Hematopoietic multipotent progenitor cell treated with erythropoietin and hydrocortisone succinate and interleukin-3 and kit ligand, for 15 days (in vitro differentiated cells): ENCODE results near the gene EHBP1L1.
"Not testable (repeated sequence)": the region's sequence is repeated elsewhere in the genome, so short reads cannot be mapped to it uniquely, and the experiment has no call there.

Experiments
- DNase-seq: peaks from one replicate; pipeline ENCODE4 v3.0.0-alpha.2; 2015; ENCODE audit warnings: low spot score

EHBP1L1 gene

GRCh38 chr11:65560555-65561418, 15.1 kb upstream of the EHBP1L1 start:
- no peak for DNase-seq

GRCh38 chr11:65562020-65562419, 13.8 kb upstream of the EHBP1L1 start:
- DNase-seq, result no peak

- DNase-seq, result no peak
Observed at GRCh38 chr11:65562788-65563187, 13.1 kb upstream of the EHBP1L1 start.

GRCh38 chr11:65563601-65564000, 12.3 kb upstream of the EHBP1L1 start:
- DNase-seq, result no peak

GRCh38 chr11:65564879-65565559, 10.8 kb upstream of the EHBP1L1 start:
- DNase-seq, result not testable (repeated sequence)

GRCh38 chr11:65565624-65566453, 10.0 kb upstream of the EHBP1L1 start:
- no peak for DNase-seq

- DNase-seq, result no peak
Observed at GRCh38 chr11:65569164-65569972, 6.5 kb upstream of the EHBP1L1 start.

GRCh38 chr11:65569973-65570918, 5.6 kb upstream of the EHBP1L1 start, which contains the start of gene ZNRD2:
Gene ZNRD2 (plus strand): TSS chr11:65570477. CDS start chr11:65570492, 15 bp downstream.
- peak; percentile 97 for DNase-seq

- no peak for DNase-seq
Observed at GRCh38 chr11:65571420-65571819, 4.4 kb upstream of the EHBP1L1 start.

- peak; percentile 58 for DNase-seq
Observed at GRCh38 chr11:65571940-65572339, 3.9 kb upstream of the EHBP1L1 start.

GRCh38 chr11:65572356-65573051, 3.3 kb upstream of the EHBP1L1 start, which contains the start of gene FAM89B:
Gene FAM89B (plus strand): TSS chr11:65572538. CDS start chr11:65572670, 132 bp downstream.
- DNase-seq, result peak; percentile 90

GRCh38 chr11:65573391-65574079, 2.3 kb upstream of the EHBP1L1 start:
- DNase-seq, result no peak

GRCh38 chr11:65574109-65574810, 1.6 kb upstream of the EHBP1L1 start:
- peak; percentile 83 for DNase-seq

- DNase-seq, result peak; percentile 88
Observed at GRCh38 chr11:65574811-65575567, 864 bp upstream of the EHBP1L1 start.

GRCh38 chr11:65576232-65576866, 496 bp downstream of the EHBP1L1 start:
- no peak for DNase-seq

GRCh38 chr11:65576867-65577755, 1.3 kb downstream of the EHBP1L1 start:
- peak; percentile 75 for DNase-seq
